ENCODE measurements around the gene SYNGR2. TPM values are rescaled to one million over a fixed set of nuclear protein-coding genes. Genes with fewer than 3 reads are reported as not detected.

Gene SYNGR2
- total and polyA plus RNA-seq, 2 of the 8 experiments (the other 6 are each of a cell fraction or from before 2014, with no cell fraction given) = 50.0 to 139 TPM

DNA sequence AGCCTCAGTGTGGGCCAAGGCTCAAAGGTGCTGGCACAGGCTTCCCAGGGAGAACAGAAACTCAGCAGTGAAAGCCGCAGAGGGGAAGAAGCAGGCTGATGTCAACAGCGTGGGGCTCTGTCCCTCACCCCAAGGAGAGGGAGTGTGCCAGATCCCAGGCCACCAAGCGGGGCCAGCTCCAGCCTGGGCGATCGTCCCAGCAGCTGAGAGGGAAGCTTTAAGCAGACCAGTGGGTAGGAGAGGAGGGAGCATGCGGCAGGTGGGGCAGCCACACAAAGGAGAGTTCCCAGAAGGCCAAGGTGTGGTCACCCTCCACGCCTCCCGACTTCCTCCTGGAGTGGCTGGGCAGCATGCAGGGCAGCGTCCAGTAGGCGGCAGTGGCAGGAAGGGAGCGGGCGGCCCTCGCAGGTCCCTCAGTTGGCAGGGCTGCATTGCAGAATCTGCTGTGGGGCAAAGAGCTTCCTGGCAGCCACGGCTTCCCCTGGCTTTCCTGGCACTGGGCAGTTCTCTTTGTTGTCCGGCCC is 6.0 kb downstream of the SYNGR2 start:
- H2BK120ac ChIP-seq (replicated peaks; ENCODE audit: low read depth, low read length) = no peak overlapping the region
- H3K9ac ChIP-seq (replicated peaks in 1 of 4; ENCODE audit: extremely low read depth in 1 of 4, low read depth in 3 of 4, low read length in 3 of 4) = no peak overlapping the region
- no peak overlapping the region for H3K4me2 ChIP-seq (ENCODE audit: insufficient read depth in 1 of 2, low read depth in 2 of 2, low read length in 2 of 2)
- no peak overlapping the region for H3K56ac ChIP-seq (replicated peaks; ENCODE audit: insufficient read length, low read depth, low read length)
- no peak overlapping the region for H2BK15ac ChIP-seq (ENCODE audit: low read length)
- no peaks in the 10 kb centered on the region for H3K79me2 ChIP-seq (ENCODE audit: control insufficient read depth in 1 of 2, insufficient read depth in 2 of 2, low read length in 2 of 2)
- no peak overlapping the region for H3K4me3 ChIP-seq (ENCODE audit: extremely low read depth in 1 of 4, insufficient read depth in 2 of 4, low read depth in 3 of 4, low read length in 4 of 4)
- peaks cover 15 to 22% of the 10 kb centered on the region in 2 experiments for H4K20me1 ChIP-seq (replicated peaks in 1 of 2; ENCODE audit: control insufficient read depth in 1 of 2, insufficient read depth in 2 of 2, low read length in 2 of 2)
- H4K5ac ChIP-seq (ENCODE audit: insufficient read length, low read depth, low read length) = no peak overlapping the region
- H3K79me1 ChIP-seq (ENCODE audit: low read depth, low read length) = peaks cover 5% of the 10 kb centered on the region
- H3K23ac ChIP-seq (ENCODE audit: insufficient read length) = no peak overlapping the region
- H3K23me2 ChIP-seq (ENCODE audit: low read depth, low read length) = no peaks in the 10 kb centered on the region
- H3K9me3 ChIP-seq (ENCODE audit: insufficient read depth in 2 of 2, low read depth in 1 of 2, low read length in 1 of 2) = no peaks in the 10 kb centered on the region
- H4K8ac ChIP-seq (ENCODE audit: extremely low read depth, insufficient read depth, low read length) = peak overlapping the region; percentile 83; the same call in 1 of the 2 replicates
- no peak overlapping the region for H2BK12ac ChIP-seq (ENCODE audit: low read depth, low read length)
- TF ChIP-seq SAP30 (IDR thresholded peaks at IDR 0.05; ENCODE audit: insufficient read depth, insufficient replicate concordance, low read length) = no peak
- TF ChIP-seq POLR2A (IDR thresholded peaks at IDR 0.05; ENCODE audit: control extremely low read depth in 1 of 2, low read depth in 2 of 2, low read length in 2 of 2) = peak in 1 of 2 experiments; percentile 26; a peak in 1 of 3 replicates
- CTCF ChIA-PET (ENCODE audit: partially characterized antibody) = interaction anchor here (0.7 to 10.0 kb wide), 20 partner anchors 8 to 76 kb away, joined by 3 to 87 read pairs (median 8); partner anchors contain the start of genes AFMID, C17orf99 and TK1
- H3K14ac ChIP-seq (ENCODE audit: insufficient read length) = no peak overlapping the region
- H3K27me3 ChIP-seq (replicated peaks in 1 of 4; ENCODE audit: control insufficient read depth in 3 of 4, extremely low read depth in 1 of 4, insufficient read depth in 3 of 4, low read length in 3 of 4) = no peaks in the 10 kb centered on the region
- no peak overlapping the region for H3K27ac ChIP-seq (ENCODE audit: low read depth, low read length)
- DNase-seq (ENCODE audit: low read depth in 1 of 2, low spot score in 2 of 2) (no peak), FAIRE-seq (no peak)
- no peak overlapping the region for H2AFZ ChIP-seq (ENCODE audit: low read length)
- H2AK5ac ChIP-seq (ENCODE audit: low read depth, low read length) = no peak overlapping the region
- H3K18ac ChIP-seq (ENCODE audit: extremely low read depth, low read length) = no peak overlapping the region
- H3K36me3 ChIP-seq (ENCODE audit: control insufficient read depth in 2 of 4, insufficient read depth in 4 of 4, low read length in 3 of 4) = peaks cover 11 to 46% (median 25%) of the 10 kb centered on the region in 4 experiments
- H4K91ac ChIP-seq (replicated peaks; ENCODE audit: insufficient read length, low read length) = no peak overlapping the region
- H3K4me1 ChIP-seq (replicated peaks in 1 of 4; ENCODE audit: control insufficient read depth in 3 of 4, insufficient read depth in 4 of 4, low read length in 3 of 4) = peaks cover 5 to 28% (median 12%) of the 10 kb centered on the region in 4 experiments
- H3K4ac ChIP-seq (replicated peaks; ENCODE audit: insufficient read length, low read depth, low read length) = no peak overlapping the region
- POLR2A ChIA-PET (ENCODE audit: partially characterized antibody) = interaction anchor here (0.6 to 10.2 kb wide), 17 partner anchors 9 to 146 kb away, joined by 3 to 131 read pairs (median 3); partner anchors contain the start of genes AFMID, TK1 and TMC6
- H2BK5ac ChIP-seq (ENCODE audit: low read depth, low read length) = peak overlapping the region; percentile 52; the same call in 1 of the 2 replicates
- no peak overlapping the region for H2BK20ac ChIP-seq (ENCODE audit: low read length)
- WGBS, 2 experiments (ENCODE audit: extremely low coverage in 1 of 2, insufficient coverage in 1 of 2, insufficient read length in 1 of 2, insufficient replicate concordance in 2 of 2, low coverage in 1 of 2, low lambda C conversion rate in 2 of 2, missing lambda C conversion rate in 1 of 2) = 83% methylated on average over 13 of the region's 15 CpGs; no CpG with 5 or more reads in 1 of the 2 experiments

Data from H1 (cell line).